ENCODE results near the gene AFF3.
A peak's percentile ranks its signal among the peaks of the same experiment; 100 is the strongest.

Gene AFF3

DNA sequence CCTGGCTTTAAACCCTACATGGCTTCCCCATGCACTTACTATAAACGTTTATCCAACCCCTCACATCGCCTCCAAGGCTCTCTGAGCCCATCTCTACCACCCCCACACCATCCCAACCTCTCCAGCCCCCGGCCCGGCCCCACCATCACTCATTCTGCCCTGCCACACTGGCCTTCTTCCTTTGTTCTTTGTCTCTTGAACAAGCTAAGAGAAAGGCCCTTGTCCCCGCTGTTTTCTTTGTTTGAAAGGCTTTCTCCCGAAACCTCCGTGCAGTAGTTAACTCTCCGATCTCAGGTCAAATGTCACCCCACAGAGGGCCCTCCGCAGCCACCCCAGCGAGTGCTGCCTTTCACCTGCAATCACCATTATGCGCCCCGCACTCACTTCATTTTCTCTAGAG, 100.4 kb downstream of the AFF3 start:
- DNase-seq (ENCODE audit: low read depth) = no peak

DNA sequence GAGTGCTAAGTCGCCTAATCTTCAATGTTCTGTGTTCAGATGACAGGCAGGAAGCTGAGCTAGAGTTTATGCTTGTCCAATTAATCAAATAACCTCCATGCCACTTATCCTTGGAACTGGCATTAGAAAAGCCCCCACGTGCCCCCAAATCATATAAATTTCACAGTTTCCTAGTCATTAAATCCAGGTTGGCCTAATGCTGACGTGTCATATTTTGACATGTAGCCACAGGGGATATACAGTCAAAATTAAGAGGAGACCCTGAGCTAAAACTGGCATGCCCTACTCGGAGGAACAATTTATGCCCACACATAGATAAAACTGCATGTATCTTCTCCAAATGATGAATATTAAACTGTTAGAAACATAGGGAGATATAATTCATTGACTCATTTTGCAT, 101.0 kb downstream of the AFF3 start:
- no peak for DNase-seq (ENCODE audit: low read depth)

DNA sequence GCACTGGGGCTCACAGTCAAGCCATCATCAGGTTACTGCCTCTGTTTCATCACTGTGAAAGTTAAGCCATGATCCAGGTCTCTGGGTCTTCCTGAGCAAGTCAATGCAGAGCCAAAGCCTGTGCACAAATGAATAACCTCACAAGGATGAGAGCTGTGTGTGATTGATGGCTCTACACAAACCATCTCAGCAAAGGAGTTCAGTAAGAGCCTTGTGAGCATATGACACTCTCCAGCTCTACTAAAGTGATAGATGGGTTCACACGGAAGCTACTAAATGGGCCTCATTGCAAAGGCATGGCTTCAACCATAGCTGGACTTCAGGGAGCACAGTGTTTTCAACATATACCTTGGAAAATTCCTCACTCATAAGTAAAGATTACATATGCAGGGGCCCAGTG, 101.5 kb downstream of the AFF3 start:
- no peak for DNase-seq (ENCODE audit: low read depth)

DNA sequence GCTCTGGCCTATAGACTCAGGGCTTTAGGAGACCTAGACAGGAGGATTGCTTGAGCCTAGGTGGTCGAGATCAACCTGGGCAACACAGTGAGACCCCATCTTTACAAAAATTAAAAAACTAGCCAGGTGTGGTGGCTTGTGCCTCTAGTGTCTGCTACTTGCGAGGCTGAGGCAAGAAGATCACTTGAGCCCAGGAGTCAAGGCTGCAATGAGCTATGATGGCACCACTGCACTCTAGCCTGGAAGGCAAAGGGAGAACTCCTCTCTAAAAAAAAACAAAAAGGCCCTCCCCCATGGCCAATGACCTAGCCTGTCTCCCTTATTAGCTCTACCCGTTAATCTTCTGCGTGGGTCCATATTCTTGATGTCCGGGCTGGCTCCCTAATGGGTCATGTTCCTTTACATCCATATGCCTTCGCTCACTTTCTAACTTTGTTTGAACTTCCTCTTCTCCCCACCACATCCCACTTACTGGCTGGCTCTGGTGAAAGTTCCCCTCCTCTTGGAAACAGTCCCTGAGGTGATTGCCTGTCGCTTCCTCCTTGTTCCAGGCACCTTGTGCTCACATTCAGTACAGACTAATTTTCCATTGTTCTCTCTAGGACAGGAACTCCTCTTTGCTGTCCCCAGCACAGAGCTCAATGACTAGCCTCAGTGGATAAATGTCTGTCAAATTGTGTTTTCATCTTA, 103.0 kb downstream of the AFF3 start:
- no peak for DNase-seq (ENCODE audit: low read depth)

DNA sequence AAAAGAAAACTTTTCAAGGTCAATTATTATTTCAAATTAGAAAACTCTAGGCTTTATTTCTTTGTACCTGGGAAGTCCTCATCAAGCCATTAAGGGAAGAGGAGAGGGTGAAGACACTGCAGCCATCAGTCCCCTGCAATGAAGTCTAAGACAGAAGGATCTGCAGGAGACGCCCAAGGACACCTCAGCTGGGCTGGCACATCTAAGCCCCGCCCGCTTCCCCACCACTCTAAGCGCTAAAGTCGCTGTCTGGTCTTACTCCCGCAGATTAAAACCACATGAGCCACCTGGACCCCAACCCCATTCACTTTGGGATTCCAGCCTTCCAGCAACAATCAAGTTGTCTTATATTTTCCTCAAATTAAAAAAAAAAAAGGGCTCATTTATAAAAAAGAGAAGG, 104.4 kb downstream of the AFF3 start:
- DNase-seq (ENCODE audit: low read depth) = no peak

DNA sequence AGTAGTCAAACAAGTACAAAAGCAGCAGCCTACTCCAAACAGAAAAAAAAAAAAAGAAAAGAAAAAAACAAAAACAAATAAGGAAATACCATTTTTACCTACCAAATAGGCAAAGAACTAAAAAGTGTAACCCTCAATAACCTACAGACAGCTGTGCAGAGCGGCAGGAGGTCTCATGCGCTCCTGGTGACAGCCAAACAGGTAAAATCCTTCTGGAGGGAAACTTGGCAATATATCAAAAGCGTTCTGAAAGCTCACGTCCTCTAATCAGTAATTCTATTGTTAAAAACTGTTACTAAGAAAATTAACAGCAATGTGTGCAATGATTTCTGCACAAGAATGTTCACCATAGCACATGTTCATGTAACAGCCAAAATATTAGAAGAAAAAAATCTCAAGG, 105.6 kb downstream of the AFF3 start:
- no peak for DNase-seq (ENCODE audit: low read depth)

DNA sequence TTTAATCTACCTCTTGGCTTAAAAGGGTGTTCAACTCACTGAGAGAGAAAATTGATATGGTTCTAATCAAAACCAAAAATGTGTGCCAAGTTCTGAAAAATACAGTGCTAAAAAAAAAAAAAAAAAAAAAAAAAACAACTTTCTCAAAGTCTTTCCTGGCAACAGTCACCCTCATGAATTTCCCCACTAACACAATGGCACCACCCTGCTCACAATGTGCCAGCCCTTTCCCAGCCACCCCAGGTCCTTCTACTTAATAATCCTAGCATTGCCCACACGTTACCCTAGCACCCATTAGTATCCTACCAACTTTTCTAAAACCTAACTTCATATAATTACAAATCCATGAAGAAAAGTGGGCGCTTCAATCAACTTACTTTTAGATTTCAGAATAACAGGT, 106.4 kb downstream of the AFF3 start:
- no peak for DNase-seq (ENCODE audit: low read depth)

DNA sequence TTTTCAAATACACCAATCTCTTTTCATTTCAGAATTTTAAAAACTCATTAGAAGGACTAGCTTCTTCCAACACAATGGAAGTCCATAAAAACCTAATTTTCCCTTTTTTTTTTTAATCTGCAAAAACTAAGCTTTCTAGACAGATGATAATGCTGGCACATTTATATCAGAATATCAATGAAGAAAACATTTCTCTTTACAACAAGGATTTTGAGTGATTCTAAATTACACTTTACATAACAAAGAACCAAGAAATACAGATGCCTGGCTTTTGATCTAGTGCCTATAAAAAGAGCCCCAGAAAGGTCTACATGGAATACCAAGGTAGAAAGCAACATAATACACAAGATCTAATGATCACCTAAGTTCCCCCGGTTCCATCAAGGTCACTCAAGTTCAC, 108.0 kb downstream of the AFF3 start:
- no peak for DNase-seq (ENCODE audit: low read depth)

DNA sequence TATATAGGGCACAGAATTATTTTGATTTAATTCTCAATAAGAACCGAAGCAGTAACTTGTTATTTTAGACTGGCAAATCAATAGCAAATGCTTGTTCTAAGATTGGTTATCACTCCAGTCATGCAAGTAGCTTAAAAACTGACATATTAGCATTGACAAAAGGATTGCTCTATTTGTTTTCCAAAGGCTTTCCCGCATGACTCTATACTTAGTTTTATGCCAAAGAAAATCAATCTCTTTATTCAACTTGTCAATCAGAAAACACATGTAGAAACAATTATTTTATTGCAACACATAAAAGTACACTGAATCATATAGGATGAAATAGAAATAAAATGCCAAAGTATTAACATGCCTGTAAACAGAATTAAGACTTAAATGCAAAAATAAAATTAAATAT, 108.4 kb downstream of the AFF3 start:
- no peak for DNase-seq (ENCODE audit: low read depth)

DNA sequence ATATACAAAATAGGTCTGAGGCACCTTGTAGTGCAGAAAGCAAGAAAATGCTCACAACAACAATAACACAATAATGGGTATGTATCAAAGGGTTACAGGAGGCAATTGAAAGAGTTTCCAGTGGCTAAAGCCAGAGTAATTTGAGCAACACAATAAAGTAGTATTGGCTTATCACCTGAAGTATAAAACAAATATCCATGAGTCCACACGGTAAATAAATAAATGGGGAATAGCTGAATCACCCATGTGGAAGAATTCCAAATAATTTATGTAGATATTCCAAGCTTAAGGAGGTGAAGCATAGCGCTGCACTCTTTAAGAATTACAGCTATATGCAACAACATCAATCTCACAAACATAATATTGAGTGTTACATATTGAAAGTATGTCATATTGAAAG, 110.8 kb downstream of the AFF3 start:
- DNase-seq (ENCODE audit: low read depth) = no peak

DNA sequence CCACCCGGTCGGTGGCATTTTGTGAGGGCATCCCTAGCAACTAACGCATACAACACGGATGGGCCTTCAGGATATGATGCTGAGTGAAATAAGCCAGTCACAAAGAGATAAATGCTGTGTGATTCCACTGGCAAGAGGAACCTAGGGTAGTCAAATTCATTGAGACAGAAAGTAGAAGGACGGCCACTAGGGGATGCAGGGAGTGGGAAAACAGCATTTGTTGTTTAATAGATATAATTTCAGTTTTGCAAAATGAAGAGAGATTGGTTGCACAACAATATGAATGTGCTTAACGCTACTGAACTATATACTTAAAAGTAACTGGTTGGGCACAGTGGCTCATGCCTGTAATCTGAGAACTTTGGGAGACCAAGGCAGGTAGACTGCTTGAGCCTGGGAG, 112.9 kb downstream of the AFF3 start:
- no peak for DNase-seq (ENCODE audit: low read depth)

DNA sequence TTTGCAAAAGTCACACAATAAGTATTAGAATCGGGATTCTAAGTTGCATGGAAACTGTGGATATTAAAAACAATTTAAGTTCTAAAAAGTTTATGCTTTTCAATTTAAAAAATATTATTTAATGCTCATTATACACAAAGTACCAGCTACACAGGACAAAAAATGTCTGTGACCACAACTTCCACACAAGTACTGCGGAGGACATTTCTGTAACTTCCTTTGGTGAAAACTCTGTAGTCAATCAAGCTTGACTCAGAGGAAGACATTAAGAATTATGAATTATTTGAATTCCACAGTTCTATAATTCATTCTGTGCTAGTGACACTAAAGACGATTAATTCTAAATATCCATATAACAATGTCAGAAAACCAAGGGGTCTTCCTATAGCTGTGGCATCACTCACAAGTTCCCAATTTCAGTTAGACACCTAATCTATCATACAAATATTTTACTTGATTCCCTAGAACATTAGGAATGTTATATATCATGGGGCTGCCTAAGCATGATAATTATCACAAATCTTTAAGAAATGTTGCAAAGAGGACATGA, 120.5 kb downstream of the AFF3 start:
- DNase-seq (ENCODE audit: low read depth) = no peak

DNA sequence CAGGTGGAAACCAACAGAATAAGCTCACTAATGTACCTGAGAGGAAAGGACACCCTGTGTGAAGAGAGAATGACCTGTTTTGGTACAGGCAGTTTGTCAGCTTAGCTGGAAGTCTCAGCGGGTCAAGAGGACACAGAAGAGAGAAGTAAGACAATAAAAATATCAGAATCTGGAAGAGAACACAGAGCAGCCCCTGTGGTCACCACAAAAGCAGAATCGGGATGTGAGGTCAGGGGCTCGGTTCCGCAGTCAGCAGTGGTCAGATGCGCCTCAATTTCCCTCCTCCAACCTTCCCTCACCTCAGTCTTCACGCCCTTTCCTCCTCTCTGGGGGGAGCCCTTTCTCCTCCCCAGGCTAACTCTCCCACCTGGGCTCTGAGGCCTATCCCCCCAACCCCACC, 122.9 kb downstream of the AFF3 start:
- no peak for DNase-seq (ENCODE audit: low read depth)

DNA sequence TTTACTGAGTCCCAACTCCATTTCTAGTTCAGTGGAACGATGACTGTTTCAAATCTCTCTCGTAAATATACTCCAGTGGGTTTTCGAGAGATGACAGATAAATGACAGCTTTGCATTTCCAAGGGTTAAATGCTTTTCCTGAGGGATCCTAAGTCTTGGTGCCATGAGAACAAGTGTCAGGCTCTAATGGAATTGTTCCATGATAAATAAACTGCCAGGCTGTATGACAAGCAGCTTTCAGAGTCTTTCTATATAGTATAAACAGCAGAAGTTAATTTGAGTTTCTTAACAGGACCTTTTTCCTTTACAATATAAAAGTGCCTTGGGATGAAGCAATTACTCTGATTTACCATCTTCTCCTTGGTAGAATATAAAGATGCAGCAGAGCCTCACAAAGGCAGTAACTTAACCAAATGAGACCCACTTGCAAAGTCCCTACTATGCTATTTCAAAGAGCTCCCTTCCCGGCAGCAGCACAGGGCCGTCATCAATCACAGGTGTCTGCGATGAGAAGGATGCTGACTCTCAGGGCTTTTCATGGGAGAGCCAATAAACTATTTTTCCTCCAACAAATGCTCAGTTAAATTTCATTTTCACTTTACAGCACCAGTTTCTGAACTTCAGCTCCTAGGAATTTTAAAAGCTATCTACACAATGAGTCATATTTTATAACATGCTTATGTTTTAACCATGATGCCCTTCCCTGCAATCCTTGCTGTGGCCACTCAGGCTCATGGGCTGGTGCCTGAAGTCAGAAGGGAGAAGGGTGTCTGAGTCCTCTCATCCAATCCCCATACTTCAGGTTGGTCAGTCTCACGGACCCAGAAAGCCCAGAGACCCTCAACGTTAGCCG, 123.8 kb downstream of the AFF3 start:
- no peak for DNase-seq (ENCODE audit: low read depth)

DNA sequence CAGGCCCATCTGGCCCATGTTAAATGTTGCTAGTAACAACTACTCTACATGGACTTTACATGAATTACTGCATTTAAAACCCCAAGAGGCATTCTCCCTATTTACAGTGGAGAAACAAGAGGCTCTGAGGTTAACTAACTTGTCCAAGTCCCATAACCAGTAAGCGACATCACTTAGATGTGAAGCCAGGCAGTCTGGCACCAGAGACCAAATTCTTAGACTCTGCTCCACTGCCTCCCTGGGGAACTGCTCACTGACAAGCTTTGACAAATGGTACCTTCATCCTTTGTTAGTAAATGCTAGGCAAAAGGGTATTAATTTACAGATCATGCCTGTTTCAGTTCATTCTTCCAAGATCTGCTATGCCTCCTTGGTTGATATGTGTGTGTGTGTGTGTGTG, 124.8 kb downstream of the AFF3 start:
- DNase-seq (ENCODE audit: low read depth) = no peak

DNA sequence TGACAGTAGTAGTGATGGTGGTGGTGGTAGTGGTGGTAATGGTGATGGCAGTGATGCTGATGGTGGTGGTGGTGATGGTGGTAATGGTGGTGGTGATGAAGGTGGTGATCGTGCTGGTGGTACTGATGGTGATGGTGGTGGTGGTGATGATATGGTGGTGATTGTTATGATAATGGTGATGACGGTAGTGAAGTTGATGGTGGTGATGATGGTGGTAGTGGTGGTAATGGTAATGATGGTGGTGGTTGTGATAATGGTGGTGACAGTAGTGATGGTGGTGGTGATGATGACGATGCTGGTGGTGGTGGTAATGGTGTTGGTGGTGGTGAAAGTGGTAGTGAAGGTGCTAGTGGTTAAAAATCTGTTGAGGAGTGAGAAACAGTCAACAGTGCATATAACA, 125.6 kb downstream of the AFF3 start:
- no peak for DNase-seq (ENCODE audit: low read depth)

DNA sequence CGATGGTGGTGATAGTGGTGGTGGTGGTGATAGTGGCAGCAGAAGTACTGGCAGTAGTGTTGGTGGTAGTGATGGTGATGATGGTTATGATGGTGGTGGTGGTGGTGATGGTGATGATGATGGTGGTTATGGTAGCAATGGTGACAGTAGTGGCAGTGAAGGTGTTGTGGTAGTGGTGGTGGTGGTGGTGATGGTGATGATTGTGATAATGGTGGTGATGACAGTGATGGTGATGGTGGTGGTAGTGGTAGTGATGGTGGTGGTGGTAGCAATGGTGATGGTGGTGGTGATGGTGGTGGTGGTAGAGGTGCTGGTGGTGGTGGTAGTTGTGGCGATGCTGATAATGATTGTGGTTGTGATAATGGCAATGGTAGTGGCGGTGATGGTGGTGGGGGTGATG, 126.5 kb downstream of the AFF3 start:
- DNase-seq (ENCODE audit: low read depth) = no peak

DNA sequence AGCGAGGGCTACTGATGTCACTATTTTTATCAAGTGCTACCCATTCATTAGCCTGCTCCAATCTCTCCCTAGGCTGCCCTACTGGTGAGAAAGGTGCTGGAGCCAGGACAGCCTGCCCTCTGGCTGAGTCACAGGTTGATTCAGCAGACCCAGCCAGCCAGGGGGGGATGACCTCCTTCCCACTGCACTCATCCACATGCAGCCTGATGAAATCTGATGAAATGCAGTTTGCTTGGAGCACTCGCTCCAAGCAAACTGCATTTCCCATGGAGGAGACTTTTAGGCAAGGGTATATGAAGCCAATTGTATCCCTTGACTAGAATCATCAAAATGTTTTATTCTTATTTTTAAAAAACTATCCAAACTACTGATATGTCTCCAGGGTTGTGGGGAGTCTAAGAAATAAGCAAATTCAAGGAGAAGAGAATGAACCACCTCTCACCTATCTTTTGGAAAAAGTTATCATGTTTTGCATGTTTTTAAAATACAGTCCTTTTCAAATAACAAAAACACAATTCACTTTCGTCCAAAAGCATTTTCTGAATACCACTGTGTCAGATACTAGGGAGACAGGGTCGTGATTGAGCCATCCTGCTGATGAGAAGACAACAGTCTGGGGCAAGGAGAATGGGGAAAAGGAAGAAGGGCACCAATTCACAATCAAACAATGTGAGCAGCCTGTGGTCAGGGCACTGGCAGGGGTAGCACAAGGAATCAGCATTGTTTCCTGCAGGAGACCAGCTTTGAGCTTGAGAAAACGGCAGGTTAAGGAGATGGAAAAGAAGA, 128.3 kb downstream of the AFF3 start:
- DNase-seq (ENCODE audit: low read depth) = peak; percentile 95

DNA sequence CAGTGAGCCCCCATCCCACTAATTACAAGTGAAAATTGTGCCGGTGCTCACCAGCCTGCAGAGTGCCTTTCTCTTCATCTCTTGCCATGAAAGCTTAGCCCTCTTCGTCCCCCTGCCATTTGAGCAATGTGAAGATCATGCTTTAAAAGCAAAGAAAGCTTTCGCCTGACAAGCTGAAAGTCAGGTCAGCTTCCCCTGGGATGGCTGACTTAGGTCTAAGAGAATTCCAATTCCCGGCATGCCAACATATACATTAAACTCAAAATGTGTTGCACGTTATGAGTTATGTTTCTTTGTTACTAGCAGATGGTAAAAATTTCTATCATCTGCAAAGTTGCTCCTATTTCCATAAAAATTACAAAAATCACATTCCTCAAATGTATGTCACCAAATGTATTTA, 129.8 kb downstream of the AFF3 start:
- no peak for DNase-seq (ENCODE audit: low read depth)

DNA sequence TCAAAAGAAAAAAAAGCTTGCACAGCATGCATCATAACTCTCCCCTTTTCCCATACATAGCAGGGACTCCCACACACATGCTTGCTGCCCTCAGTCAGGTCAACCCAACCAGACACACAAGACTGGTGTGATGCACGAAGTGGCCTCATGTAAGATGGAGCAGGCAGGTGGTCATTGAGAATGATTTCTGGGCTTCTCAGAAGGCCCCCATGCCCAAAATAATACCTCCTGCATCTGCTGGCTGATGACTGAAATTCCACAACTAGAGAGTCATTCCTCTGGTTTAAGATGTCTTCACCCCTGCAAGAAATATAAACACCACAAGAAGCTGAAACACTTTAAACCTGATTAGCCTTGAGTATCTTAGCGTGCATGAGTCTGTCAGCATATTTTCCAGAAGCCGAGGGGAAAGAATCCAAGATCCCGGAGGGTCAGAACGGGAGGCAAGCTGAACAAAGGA, 131.1 kb downstream of the AFF3 start:
- peak; percentile 94 for DNase-seq (ENCODE audit: low read depth)

DNA sequence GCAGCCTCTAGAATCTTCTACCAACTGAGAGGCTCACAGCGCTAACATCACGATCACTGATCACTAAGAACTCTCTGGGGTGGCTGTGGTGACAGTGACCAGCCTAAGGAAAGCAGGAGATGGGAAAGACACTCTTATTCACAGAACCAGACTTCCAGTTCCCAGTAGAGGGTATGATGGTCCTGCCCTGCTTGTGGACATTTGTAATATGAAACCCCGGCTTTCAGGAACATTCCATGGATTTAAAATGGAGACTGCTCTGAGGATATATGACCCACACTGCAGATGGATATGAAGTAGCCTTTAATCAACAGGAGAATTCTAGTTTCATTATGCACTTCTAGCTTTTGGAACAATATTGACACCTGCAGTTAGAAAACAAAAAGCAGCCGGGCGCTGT, 131.8 kb downstream of the AFF3 start:
- no peak for DNase-seq (ENCODE audit: low read depth)

DNA sequence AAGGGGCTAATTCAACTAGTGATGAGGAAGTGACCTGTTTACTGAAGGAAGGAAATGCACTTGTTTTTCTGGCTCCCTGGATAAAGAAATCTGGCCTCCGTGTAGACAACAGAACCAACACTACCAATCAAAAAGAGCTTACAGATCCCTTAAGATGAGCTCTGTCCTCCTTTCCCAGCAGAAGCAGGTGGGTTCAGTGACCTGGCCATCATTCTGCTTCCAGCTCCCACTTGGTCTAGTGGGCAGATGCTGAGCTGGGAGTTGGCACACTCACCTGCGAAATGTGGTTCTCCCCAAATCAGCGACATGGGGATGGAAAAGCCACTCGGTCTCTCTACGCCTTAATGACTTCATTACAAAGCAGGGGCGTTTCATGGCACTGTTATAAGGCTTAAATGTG, 132.6 kb downstream of the AFF3 start:
- DNase-seq (ENCODE audit: low read depth) = no peak

DNA sequence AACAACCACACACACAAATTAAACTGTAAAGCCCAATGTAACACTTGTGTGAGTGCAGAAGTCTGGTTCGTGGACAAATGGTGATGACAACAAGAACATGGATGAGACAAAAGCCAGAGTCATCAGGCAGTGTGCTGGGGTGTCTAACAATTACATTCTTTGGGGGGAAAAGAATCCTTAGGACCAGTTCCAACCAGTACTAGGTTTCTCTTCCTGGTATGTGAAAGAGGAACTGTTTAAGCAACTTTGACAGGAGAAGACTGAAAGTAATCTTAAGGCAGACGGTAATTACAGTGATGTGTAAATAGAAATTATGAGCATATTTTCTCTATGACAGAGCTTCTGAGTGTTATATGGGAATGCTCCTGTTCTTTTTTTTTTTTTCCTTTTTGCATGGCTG, 133.4 kb downstream of the AFF3 start:
- no peak for DNase-seq (ENCODE audit: low read depth)

Data from HS-27A (cell line).